Measurements from ENCODE around the gene ADD3. TPM values are rescaled to one million over a fixed set of nuclear protein-coding genes. Genes with fewer than 3 reads are reported as not detected.

The ADD3 gene
- total and polyA plus RNA-seq, 2 donors (not counting 3 experiments of a cell fraction or from before 2014, with no cell fraction given), result 14.9 to 55.2 TPM

- Histone ChIP-seq H3K27me3 (ENCODE audit: control insufficient read depth in 2 of 2, insufficient read depth in 2 of 2, low read length in 2 of 2) (no peaks in the 10 kb centered on the region), H3K9me3 (replicated peaks; ENCODE audit: control insufficient read depth, insufficient read depth, low read length) (no peaks in the 10 kb centered on the region), H3K4me1 (ENCODE audit: control insufficient read depth, extremely low read depth, insufficient read depth, low read length) (peaks cover 10% of the 10 kb centered on the region), H3K9ac (replicated peaks; ENCODE audit: extremely low read depth, insufficient read depth, low read length) (no peak overlapping the region), H3K4me3 (replicated peaks in 1 of 3; ENCODE audit: insufficient read depth in 1 of 3, low read depth in 1 of 3, low read length in 3 of 3) (no peak overlapping the region), H3K27ac (ENCODE audit: insufficient read depth, low read depth, low read length) (no peak overlapping the region), H3K9me1 (replicated peaks; ENCODE audit: control insufficient read depth, extremely low read depth, insufficient read depth, low read length) (no peaks in the 10 kb centered on the region), H3K79me2 (ENCODE audit: control insufficient read depth, insufficient read depth, low read length) (no peaks in the 10 kb centered on the region), H3K36me3 (ENCODE audit: control insufficient read depth in 2 of 2, extremely low read depth in 1 of 2, insufficient read depth in 2 of 2, low read length in 2 of 2) (no peaks in the 10 kb centered on the region), H2AFZ (ENCODE audit: low read depth, low read length) (no peak overlapping the region), H4K20me1 (replicated peaks; ENCODE audit: control insufficient read depth, extremely low read depth, insufficient read depth, low read length) (no peaks in the 10 kb centered on the region), H3K4me2 (ENCODE audit: insufficient read depth, low read length) (no peak overlapping the region)
- dilution Hi-C loops (cut with MboI; ENCODE audit: extremely low pct_ligation_motif_present, low sequenced_read_pairs), result no loop called here
- TF ChIP-seq MAX (IDR thresholded peaks at IDR 0.05; ENCODE audit: insufficient read depth, insufficient read length), result no peak
- TF ChIP-seq EZH2 (IDR thresholded peaks at IDR 0.05; ENCODE audit: borderline replicate concordance, low read depth, low read length, severe bottlenecking), result no peak
- no peak for TF ChIP-seq GATA2 (IDR thresholded peaks at IDR 0.05; ENCODE audit: insufficient read depth, insufficient read length, low read depth, low read length)
- DNase-seq (ENCODE audit: low read depth, low spot score) (no peak), FAIRE-seq (no peak)
- ChIA-PET CTCF (interaction anchor here (1.3 to 1.9 kb wide), 3 partner anchors 8 to 160 kb away, joined by 4 to 9 read pairs (median 6); no protein-coding TSS in a partner anchor), POLR2A (no interaction called here)
- BruUV-seq (replicated peaks), result no TSS peak
- intact Hi-C loops (cut with micrococcal nuclease), result no loop called here
These were observed 36.9 kb downstream of the ADD3 start for GRCh38 chr10:110044681-110045080.

- TF ChIP-seq JUN (IDR thresholded peaks at IDR 0.05; ENCODE audit: borderline replicate concordance, insufficient read depth, insufficient read length, low read depth) (no peak), CTCF (IDR thresholded peaks at IDR 0.05; ENCODE audit: extremely low read depth in 1 of 2, insufficient read depth in 1 of 2, low read depth in 1 of 2, low read length in 2 of 2) (no peak), EZH2 (IDR thresholded peaks at IDR 0.05; ENCODE audit: borderline replicate concordance, low read depth, low read length, severe bottlenecking) (no peak), GATA2 (IDR thresholded peaks at IDR 0.05; ENCODE audit: insufficient read depth, insufficient read length, low read depth, low read length) (no peak), MAX (IDR thresholded peaks at IDR 0.05; ENCODE audit: insufficient read depth, insufficient read length) (no peak), POLR2AphosphoS5 (IDR thresholded peaks at IDR 0.05; ENCODE audit: insufficient read depth, low read depth, low read length) (no peak), POLR2A (IDR thresholded peaks at IDR 0.05; ENCODE audit: low read depth, low read length) (no peak), MYC (IDR thresholded peaks at IDR 0.05; ENCODE audit: low read depth, low read length) (no peak), FOS (IDR thresholded peaks at IDR 0.05; ENCODE audit: borderline replicate concordance, insufficient read depth, low read length) (no peak)
- H3K4me3 ChIP-seq (replicated peaks in 1 of 3; ENCODE audit: insufficient read depth in 1 of 3, low read depth in 1 of 3, low read length in 3 of 3), result no peak overlapping the region
- no peaks in the 10 kb centered on the region for H3K9me1 ChIP-seq (replicated peaks; ENCODE audit: control insufficient read depth, extremely low read depth, insufficient read depth, low read length)
- dilution Hi-C loops (cut with MboI; ENCODE audit: extremely low pct_ligation_motif_present, low sequenced_read_pairs), result no loop called here
- ChIA-PET POLR2A (no interaction called here), CTCF (interaction anchor here (1.0 to 1.9 kb wide), 3 partner anchors 11 to 161 kb away, joined by 3 to 9 read pairs (median 6); no protein-coding TSS in a partner anchor)
- H3K27me3 ChIP-seq (ENCODE audit: control insufficient read depth in 2 of 2, insufficient read depth in 2 of 2, low read length in 2 of 2), result no peaks in the 10 kb centered on the region
- H3K4me2 ChIP-seq (ENCODE audit: insufficient read depth, low read length), result no peak overlapping the region
- no peak for FAIRE-seq
- no peaks in the 10 kb centered on the region for H3K9me3 ChIP-seq (replicated peaks; ENCODE audit: control insufficient read depth, insufficient read depth, low read length)
- H3K4me1 ChIP-seq (ENCODE audit: control insufficient read depth, extremely low read depth, insufficient read depth, low read length), result peaks cover 10% of the 10 kb centered on the region
- BruUV-seq (replicated peaks), result no TSS peak
- no peak overlapping the region for H3K9ac ChIP-seq (replicated peaks; ENCODE audit: extremely low read depth, insufficient read depth, low read length)
- H3K36me3 ChIP-seq (ENCODE audit: control insufficient read depth in 2 of 2, extremely low read depth in 1 of 2, insufficient read depth in 2 of 2, low read length in 2 of 2), result no peaks in the 10 kb centered on the region
- H3K27ac ChIP-seq (ENCODE audit: insufficient read depth, low read depth, low read length), result no peak overlapping the region
- intact Hi-C loops (cut with micrococcal nuclease), result no loop called here
- H3K79me2 ChIP-seq (ENCODE audit: control insufficient read depth, insufficient read depth, low read length), result no peaks in the 10 kb centered on the region
- no peaks in the 10 kb centered on the region for H4K20me1 ChIP-seq (replicated peaks; ENCODE audit: control insufficient read depth, extremely low read depth, insufficient read depth, low read length)
- H2AFZ ChIP-seq (ENCODE audit: low read depth, low read length), result no peak overlapping the region
- DNase-seq (ENCODE audit: low read depth, low spot score), result no peak
These were observed 38.0 kb downstream of the ADD3 start for GRCh38 chr10:110045772-110046171.
